Eye (tissue), 1 donor: ENCODE data around the gene CXXC5.

Experiments
- DNase-seq: peaks from one replicate; pipeline ENCODE4 v3.0.0-alpha.2; 2015

Gene CXXC5

DNA sequence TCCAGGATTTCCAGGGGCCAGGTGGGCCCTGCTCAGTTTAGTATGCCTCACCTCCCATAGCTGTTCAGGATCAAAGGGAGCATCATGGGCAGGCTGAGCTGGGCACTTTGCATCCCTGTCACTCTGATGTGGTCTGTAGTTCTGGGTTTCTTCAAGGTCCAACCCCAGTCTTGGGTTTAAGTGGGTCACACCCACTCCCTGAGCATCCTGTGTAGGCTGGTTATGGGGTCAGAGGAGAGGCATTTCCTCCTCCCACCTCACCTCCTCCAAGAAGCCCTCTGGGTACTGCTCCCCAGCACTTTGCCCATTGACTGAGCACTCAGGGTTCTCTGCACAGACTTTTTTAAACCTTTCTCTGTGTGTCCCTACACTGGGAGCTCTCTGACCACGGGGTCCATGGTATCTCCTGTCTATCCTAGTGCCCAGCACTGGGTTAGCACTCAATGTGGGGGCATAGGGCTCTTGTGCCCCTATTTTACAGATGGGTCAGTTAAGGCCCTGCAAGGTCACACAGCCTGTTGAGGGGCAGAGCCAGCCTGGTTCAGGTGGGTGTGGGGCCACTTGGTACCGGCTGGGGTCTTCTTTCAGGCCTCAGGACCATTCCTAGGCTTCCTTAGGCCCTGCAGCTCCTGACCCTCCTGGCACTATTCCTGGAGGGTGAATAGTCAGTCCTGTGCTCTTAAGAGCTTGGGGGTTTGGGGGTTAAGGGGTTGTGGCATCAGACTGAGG is 19.0 kb downstream of the CXXC5 start:
- DNase-seq, result peak; percentile 11

- DNase-seq, result no peak
Observed at GRCh38 chr5:139667730-139668063, 19.5 kb downstream of the CXXC5 start.

GRCh38 chr5:139668064-139668880 is 20.1 kb downstream of the CXXC5 start:
- DNase-seq, result peak; percentile 87

- no peak for DNase-seq
Observed at GRCh38 chr5:139668924-139669661, 20.9 kb downstream of the CXXC5 start.

- DNase-seq, result peak; percentile 86
Observed at GRCh38 chr5:139669662-139670368, 21.7 kb downstream of the CXXC5 start.

GRCh38 chr5:139670369-139671095 is 22.4 kb downstream of the CXXC5 start:
- DNase-seq, result peak; percentile 83

DNA sequence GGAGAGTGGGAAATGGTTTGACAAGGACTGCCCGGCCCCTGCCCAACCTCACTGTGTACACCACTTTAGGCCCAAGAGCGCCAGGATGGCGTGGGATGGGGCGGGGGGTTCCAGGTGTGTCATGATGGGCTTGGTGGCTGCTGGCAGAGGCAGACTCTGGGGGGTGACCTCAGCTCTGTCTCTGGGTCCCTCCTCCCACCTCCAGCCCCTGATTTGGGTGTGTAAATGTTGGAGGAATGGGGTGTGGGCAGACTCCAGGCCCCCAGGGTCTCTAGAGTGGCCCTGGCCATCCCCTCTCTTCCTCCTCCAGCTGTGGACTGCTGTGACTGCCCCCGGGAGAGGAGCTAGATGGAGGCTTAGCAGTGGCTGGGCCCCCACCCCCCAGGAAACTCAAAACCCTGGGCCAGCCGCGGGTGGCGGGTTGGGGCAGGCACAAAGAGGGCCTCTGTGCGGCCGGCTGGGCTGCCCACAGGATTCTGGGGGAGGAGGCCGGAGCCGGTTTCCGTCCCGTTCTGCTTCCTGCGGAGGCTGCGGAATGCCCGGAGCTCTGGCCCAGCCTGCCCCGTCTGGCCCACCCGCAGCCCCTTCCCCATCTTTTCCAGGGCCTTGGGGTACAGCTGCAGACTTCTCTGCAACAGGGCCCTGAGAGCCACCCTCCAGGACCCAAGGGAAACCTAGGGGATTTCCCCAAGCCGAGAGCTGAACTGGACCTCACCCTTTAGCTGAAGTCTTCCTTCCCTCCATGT is 23.1 kb downstream of the CXXC5 start:
- peak; percentile 58 for DNase-seq

- DNase-seq, result peak; percentile 12
Observed at GRCh38 chr5:139675213-139675612, 27.1 kb downstream of the CXXC5 start.

GRCh38 chr5:139675825-139676224 is 27.7 kb downstream of the CXXC5 start:
- no peak for DNase-seq

GRCh38 chr5:139676406-139676805 is 28.3 kb downstream of the CXXC5 start:
- DNase-seq, result peak; percentile 65

DNA sequence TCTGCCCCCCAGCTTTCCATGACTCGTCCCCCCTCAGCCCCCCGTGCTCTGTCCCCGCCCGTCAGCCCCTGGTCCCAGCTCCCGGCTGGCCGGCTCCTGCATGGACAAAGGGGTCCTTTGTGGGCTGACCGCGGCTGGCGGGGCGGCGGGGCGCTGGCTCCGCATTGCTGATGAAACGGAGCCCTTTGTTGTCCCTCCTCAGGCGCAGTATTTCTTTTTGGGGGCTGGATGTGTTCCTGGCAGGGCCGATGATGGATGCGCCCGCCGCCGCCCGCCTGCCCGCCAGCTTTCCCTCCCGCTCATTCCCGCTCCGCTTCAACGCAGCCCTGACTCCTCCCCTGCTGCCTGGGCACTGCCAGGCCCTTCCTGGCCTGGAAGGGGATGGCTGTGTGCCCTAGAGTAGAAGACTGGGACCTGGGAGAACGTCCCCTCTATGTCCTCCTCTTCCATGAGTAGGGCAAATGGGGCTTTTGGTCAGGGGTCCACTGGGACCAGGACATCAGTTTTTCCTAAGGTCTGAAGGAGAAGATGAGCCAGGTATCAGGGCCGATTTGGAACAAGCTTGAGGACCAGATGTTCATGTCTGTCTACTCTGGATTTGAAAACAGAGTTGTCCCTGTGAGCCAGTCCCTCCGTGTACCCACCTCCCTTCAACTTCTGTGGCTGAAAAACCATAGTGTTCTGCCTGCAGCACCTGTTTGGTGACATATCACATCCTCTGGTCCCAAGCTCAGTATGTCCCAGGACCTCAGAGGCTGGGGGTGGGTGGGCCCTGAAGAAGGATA is 29.0 kb downstream of the CXXC5 start:
- DNase-seq, result peak; percentile 77

DNA sequence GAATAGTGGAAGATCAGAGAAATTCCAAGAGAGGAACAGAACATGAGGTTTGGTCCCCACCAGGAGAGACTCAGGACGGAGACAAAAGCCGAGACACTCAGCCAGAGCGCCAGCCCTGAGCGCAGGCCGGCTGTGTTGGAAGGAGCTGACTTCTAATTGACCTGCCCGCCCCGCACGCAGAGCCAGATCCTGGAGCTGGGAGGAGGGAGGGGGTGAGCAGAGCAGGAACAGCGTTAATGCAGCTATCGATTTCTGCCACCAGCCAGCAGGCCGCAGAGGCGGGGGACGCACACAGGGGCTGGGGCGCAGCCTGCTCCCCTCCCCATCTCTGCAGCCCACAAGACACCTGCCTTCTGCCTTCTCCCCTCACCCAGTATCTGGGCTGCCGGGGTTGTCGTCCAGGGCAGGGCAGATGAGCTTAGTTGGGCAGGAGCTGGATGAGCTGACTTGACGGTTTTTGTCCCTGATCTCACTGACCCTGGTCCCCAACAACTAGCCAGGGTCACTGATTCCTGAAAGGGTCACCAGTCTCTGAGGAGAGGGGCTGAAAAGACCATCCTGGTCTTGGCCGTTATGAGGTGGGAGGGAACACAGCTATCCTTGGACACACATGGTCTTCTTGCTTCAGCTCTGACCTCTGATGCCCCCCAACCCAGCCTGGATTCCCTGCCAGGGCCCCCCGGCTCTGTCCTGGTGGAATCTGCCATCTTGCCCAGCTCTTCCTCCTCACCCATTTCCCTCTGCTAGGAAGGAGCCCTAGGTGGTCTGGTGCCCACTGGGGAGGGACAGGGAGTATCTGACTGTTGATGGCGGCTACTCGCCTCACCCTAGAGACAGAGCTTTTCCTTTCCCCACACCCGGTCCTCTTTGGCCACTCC is 29.8 kb downstream of the CXXC5 start:
- DNase-seq, result peak; percentile 92

- DNase-seq, result peak; percentile 15
Observed at GRCh38 chr5:139678751-139679750, 30.9 kb downstream of the CXXC5 start.

- DNase-seq, result no peak
Observed at GRCh38 chr5:139680368-139681111, 32.4 kb downstream of the CXXC5 start.

- no peak for DNase-seq
Observed at GRCh38 chr5:139681112-139681458, 32.9 kb downstream of the CXXC5 start.

DNA sequence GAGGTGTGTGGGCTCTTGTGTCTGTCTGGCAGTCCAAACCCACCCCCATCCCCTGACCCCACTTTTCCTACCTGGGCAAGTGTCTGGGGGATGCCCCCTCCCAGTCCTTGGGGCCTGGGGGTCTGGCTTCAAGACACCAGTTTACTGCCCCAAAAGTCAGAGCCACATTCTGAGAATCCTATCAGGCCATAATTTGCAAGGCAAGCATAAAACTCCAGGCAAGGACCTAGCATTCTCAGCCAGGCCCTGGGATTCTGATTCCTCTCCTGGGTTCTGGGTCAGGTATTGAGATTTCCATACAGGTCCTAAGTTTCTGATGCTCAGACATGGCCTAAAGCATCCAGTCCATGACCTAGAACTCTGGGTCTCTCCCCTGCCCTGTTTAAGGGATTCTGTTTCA is 33.3 kb downstream of the CXXC5 start:
- no peak for DNase-seq
